ENCODE measurements around the gene LBHD2. TPM values are rescaled to one million over a fixed set of nuclear protein-coding genes. Genes with fewer than 3 reads are reported as not detected.

LBHD2 gene
- total and polyA plus RNA-seq, 7 donors, result 0.17 TPM; not detected in 6

- Histone ChIP-seq H3K9me3 (no peaks in the 10 kb centered on the region), H3K4me1 (peaks cover 0 to 6% (median 3%) of the 10 kb centered on the region in 4 donors), H3K27me3 (peaks cover 3 to 52% (median 25%) of the 10 kb centered on the region in 3 donors), H3K36me3 (no peaks in the 10 kb centered on the region), H3K27ac (no peak overlapping the region), H3K4me3 (no peak overlapping the region)
- DNase-seq, result no peak
- intact Hi-C loops (cut with DNase I), result no loop called here
- 52 to 77% methylated on average over 24 of the region's 24 CpGs for WGBS, 2 donors
- no peak for TF ChIP-seq POLR2A (IDR thresholded peaks at IDR 0.05)
- TF ChIP-seq, protein P1, sequence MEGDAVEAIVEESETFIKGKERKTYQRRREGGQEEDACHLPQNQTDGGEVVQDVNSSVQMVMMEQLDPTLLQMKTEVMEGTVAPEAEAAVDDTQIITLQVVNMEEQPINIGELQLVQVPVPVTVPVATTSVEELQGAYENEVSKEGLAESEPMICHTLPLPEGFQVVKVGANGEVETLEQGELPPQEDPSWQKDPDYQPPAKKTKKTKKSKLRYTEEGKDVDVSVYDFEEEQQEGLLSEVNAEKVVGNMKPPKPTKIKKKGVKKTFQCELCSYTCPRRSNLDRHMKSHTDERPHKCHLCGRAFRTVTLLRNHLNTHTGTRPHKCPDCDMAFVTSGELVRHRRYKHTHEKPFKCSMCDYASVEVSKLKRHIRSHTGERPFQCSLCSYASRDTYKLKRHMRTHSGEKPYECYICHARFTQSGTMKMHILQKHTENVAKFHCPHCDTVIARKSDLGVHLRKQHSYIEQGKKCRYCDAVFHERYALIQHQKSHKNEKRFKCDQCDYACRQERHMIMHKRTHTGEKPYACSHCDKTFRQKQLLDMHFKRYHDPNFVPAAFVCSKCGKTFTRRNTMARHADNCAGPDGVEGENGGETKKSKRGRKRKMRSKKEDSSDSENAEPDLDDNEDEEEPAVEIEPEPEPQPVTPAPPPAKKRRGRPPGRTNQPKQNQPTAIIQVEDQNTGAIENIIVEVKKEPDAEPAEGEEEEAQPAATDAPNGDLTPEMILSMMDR (IDR thresholded peaks at IDR 0.05), result no peak
- TF ChIP-seq POLR2AphosphoS5 (IDR thresholded peaks at IDR 0.05), result no peak
- TF ChIP-seq EP300 (IDR thresholded peaks at IDR 0.05), result no peak
Measured at GRCh38 chr14:103085106-103086091, 1.4 kb downstream of the LBHD2 start.

DNA sequence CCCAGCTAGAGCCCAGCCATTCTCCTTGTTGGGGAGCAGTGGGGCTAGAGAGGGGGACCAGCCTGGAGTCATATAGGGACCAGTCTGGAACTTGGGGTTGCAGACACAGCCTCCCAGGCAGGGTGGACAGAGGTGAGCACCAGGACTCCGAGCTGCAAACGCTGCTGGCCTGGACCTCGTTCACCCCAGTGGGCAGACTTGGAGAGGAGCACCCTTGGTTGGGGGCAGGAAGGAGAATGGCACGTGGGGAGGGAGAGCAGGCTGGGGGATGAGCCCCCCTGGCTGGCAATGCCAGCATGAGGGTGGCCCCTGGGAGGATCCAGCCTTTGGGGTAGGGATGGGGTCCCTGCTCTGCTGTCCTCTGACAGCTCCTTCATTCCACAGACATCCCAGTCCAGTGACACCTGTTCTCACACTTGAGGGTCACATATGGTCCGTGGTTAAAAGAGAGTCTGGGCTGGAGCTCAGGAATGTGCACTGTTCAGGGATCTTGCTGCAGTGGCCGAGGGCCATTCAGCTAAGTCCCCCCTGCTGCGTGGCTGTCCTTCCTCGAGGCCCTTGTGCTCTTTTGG lies 2.8 kb downstream of the LBHD2 start:
- Histone ChIP-seq H3K9me3 (no peaks in the 10 kb centered on the region), H3K4me1 (peaks cover 0 to 17% (median 13%) of the 10 kb centered on the region in 4 donors), H3K36me3 (no peaks in the 10 kb centered on the region), H3K4me3 (no peak overlapping the region), H3K27ac (no peak overlapping the region), H3K27me3 (peaks cover 3 to 56% (median 25%) of the 10 kb centered on the region in 3 donors)
- intact Hi-C loops (cut with DNase I), result no loop called here
- WGBS, 2 donors, result 76 to 80% methylated on average over 8 of the region's 8 CpGs
- TF ChIP-seq POLR2AphosphoS5 (IDR thresholded peaks at IDR 0.05) (no peak), EP300 (IDR thresholded peaks at IDR 0.05) (no peak), POLR2A (IDR thresholded peaks at IDR 0.05) (no peak)
- TF ChIP-seq, protein P1 (IDR thresholded peaks at IDR 0.05), result no peak
- DNase-seq, result no peak

- intact Hi-C loops (cut with DNase I), result no loop called here
- DNase-seq, result no peak
- Histone ChIP-seq H3K36me3 (no peaks in the 10 kb centered on the region), H3K4me1 (peaks cover 0 to 17% (median 13%) of the 10 kb centered on the region in 4 donors), H3K9me3 (no peaks in the 10 kb centered on the region), H3K27ac (no peak overlapping the region), H3K4me3 (no peak overlapping the region), H3K27me3 (peaks cover 3 to 51% (median 25%) of the 10 kb centered on the region in 3 donors)
- WGBS, 2 donors, result 78 to 82% methylated on average over 13 of the region's 13 CpGs
- TF ChIP-seq EP300 (IDR thresholded peaks at IDR 0.05) (no peak), POLR2A (IDR thresholded peaks at IDR 0.05) (no peak), POLR2AphosphoS5 (IDR thresholded peaks at IDR 0.05) (no peak)
- TF ChIP-seq, protein P1 (IDR thresholded peaks at IDR 0.05), result no peak
Measured at GRCh38 chr14:103087343-103087835, 3.4 kb downstream of the LBHD2 start.

DNA sequence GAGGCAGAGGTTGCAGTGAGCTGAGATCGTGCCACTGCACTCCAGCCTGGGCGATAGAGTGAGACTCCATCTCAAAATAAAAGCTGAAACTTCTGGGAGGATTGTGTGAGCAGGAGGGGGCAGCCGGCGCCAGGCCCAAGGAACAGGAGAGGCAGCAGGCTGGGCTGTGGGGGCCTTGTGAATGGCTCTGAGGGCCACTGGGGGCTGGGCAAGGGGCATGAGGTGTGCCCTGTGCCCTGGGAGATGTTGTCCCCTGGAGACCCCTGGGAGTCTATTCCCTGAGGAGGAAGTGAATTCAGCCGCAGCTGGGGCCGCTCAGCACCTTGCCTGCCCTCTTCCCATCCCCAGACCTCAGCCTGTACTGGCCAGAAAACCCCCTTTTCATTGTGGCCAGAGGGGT lies 4.9 kb downstream of the LBHD2 start:
- TF ChIP-seq POLR2AphosphoS5 (IDR thresholded peaks at IDR 0.05) (no peak), POLR2A (IDR thresholded peaks at IDR 0.05) (no peak), EP300 (IDR thresholded peaks at IDR 0.05) (no peak)
- TF ChIP-seq, protein P1 (IDR thresholded peaks at IDR 0.05), result no peak
- no peak for DNase-seq
- peaks cover 0 to 16% (median 12%) of the 10 kb centered on the region in 4 donors for H3K4me1 ChIP-seq
- 84 to 91% methylated on average over 6 of the region's 6 CpGs for WGBS, 2 donors
- intact Hi-C loops (cut with DNase I), result no loop called here
- no peaks in the 10 kb centered on the region for H3K9me3 ChIP-seq
- H3K4me3 ChIP-seq, result no peak overlapping the region
- no peak overlapping the region for H3K27ac ChIP-seq
- no peaks in the 10 kb centered on the region for H3K36me3 ChIP-seq
- H3K27me3 ChIP-seq, result peaks cover 3 to 40% (median 23%) of the 10 kb centered on the region in 3 donors
